K562 (cell line): ENCODE data around the gene USP12. TPM values are rescaled to one million over a fixed set of nuclear protein-coding genes. Genes with fewer than 3 reads are reported as not detected.

ENCODE experiments used
- CBFB ChIP-seq: sonication (generic); formaldehyde crosslinking; IDR thresholded peaks from 2 replicates; pipeline ENCODE4 v1.4.0; 2020; ENCODE audit warnings: mild to moderate bottlenecking, missing genetic modification reagents
- CBX8 ChIP-seq: fragments of 200-600 bp; sonication (generic); IDR thresholded peaks from 2 replicates; pipeline ENCODE4 v1.6.1; 2012; ENCODE audit warnings: borderline replicate concordance, mixed run types, low read depth, mild to moderate bottlenecking, moderate library complexity, mixed read lengths, low read length, control low read depth, inconsistent platforms; ENCODE audit not compliant: poor library complexity, severe bottlenecking; ENCODE audit errors: extremely low read depth
- COPS2 ChIP-seq: fragments of 450-650 bp; conservative IDR thresholded peaks from 2 replicates; pipeline ENCODE4 v1.6.1; 2016; ENCODE audit warnings: mild to moderate bottlenecking, moderate library complexity
- DIDO1 ChIP-seq: fragments of 450-650 bp; IDR thresholded peaks from 2 replicates; pipeline ENCODE4 v1.6.1; 2016; ENCODE audit warnings: low read depth, missing biosample characterization, missing genetic modification characterization
- HDAC3 ChIP-seq: fragments of 450-650 bp; IDR thresholded peaks from 2 replicates; pipeline ENCODE4 v1.6.1; 2018; ENCODE audit warnings: borderline replicate concordance, mild to moderate bottlenecking, moderate library complexity; ENCODE audit not compliant: partially characterized antibody
- HMBOX1 ChIP-seq: sonication (generic); IDR thresholded peaks from 2 replicates; pipeline ENCODE4 v1.6.1; 2016
- MCM2 ChIP-seq: fragments of 450-650 bp; IDR thresholded peaks from 2 replicates; pipeline ENCODE4 v1.6.1; 2017; ENCODE audit warnings: low read depth, mild to moderate bottlenecking
- MLLT1 ChIP-seq, 2 experiments: fragments of 450-650 bp; IDR thresholded peaks; 2 replicates each; pipeline ENCODE4 v1.6.1; 2016
- NFIC ChIP-seq: fragments of 450-650 bp; IDR thresholded peaks from 2 replicates; pipeline ENCODE4 v1.6.1; 2017; ENCODE audit warnings: mild to moderate bottlenecking, inconsistent platforms
- NR1H2 ChIP-seq: sonication (generic); formaldehyde crosslinking; IDR thresholded peaks from 2 replicates; pipeline ENCODE4 v1.4.0; 2020; ENCODE audit warnings: mild to moderate bottlenecking, missing genetic modification reagents
- PHB ChIP-seq: fragments of 250-450 bp; sonication (Bioruptor Pico); IDR thresholded peaks from 2 replicates; pipeline ENCODE4 v1.5.0; 2021
- PTRF ChIP-seq: fragments of 450-650 bp; IDR thresholded peaks from 2 replicates; pipeline ENCODE4 v1.6.1; 2016; ENCODE audit warnings: mild to moderate bottlenecking, missing genetic modification characterization, missing compliant biosample characterization
- SAP30 ChIP-seq: fragments of 200-600 bp; sonication (generic); IDR thresholded peaks from 2 replicates; pipeline ENCODE4 v1.6.1; 2012; ENCODE audit warnings: borderline replicate concordance, low read depth, mild to moderate bottlenecking, moderate library complexity, low read length, control low read depth, inconsistent platforms; ENCODE audit not compliant: insufficient read depth, poor library complexity, severe bottlenecking
- SIRT6 ChIP-seq: IDR thresholded peaks from one replicate; pipeline ENCODE4 v1.6.1; 2012; ENCODE audit warnings: low read depth, mild to moderate bottlenecking, control low read depth, inconsistent platforms, low read length, moderate library complexity
- SP1 ChIP-seq: sonication (generic); formaldehyde crosslinking; IDR thresholded peaks from 2 replicates; pipeline ENCODE4 v1.8.1; 2022; ENCODE audit warnings: mild to moderate bottlenecking, missing genetic modification reagents
- SREBF1 ChIP-seq: fragments of 150-350 bp; IDR thresholded peaks from 2 replicates; pipeline ENCODE4 v1.6.1; 2014; ENCODE audit warnings: antibody characterized with exemption, low read depth, low read length, borderline replicate concordance
- ZBTB26 ChIP-seq: fragments of 450-650 bp; formaldehyde crosslinking; IDR thresholded peaks from 2 replicates; pipeline ENCODE4 v1.4.0; 2022; ENCODE audit warnings: missing genetic modification characterization
- ZNF507 ChIP-seq: conservative IDR thresholded peaks from 2 replicates; pipeline ENCODE4 v1.6.1; 2017; ENCODE audit warnings: missing genetic modification characterization, missing compliant biosample characterization
- polyA plus RNA-seq, 8 experiments: library from polyadenylated mRNA; depleted of rRNA in 4 of 8; stranded (reverse) in 5 of 8; unstranded in 3 of 8; fragments of >200 nt; fragmentation: Nextera tagmentation in 2 of 8; fragmentation: Illumina TruSeq in 1 of 8; extraction: Ambion mirVana in 2 of 8; extraction: Trizol in 1 of 8; gene quantifications; 2 replicates each; pipeline versions ENCODE4 v1.2.1 to v1.2.3, GENCODE V29; 2011 to 2014; ENCODE audit warnings: inconsistent platforms in 1 of 8, missing spikeins in 1 of 8
- total RNA-seq, 7 experiments: library from RNA; depleted of rRNA in 6 of 7; stranded (reverse); fragments of >200 nt in 6 of 7; fragmentation: Illumina TruSeq in 2 of 7; extraction: Trizol in 2 of 7; gene quantifications; 2 replicates each; pipeline versions ENCODE4 v1.2.1 to v1.2.3, GENCODE V29; 2011 to 2021; ENCODE audit warnings: low replicate concordance in 1 of 7
- TF ChIP-seq, protein P1 (sequence below): sonication (generic); formaldehyde crosslinking; IDR thresholded peaks from 2 replicates; pipeline ENCODE4 v1.8.1; 2023; ENCODE audit warnings: missing genetic modification reagents, mild to moderate bottlenecking, borderline replicate concordance

The USP12 gene
- total and polyA plus RNA-seq, 9 of the 15 experiments (the other 6 are each of a cell fraction or from before 2014, with no cell fraction given) = 1.8 to 20.5 (median 13.3) TPM

DNA sequence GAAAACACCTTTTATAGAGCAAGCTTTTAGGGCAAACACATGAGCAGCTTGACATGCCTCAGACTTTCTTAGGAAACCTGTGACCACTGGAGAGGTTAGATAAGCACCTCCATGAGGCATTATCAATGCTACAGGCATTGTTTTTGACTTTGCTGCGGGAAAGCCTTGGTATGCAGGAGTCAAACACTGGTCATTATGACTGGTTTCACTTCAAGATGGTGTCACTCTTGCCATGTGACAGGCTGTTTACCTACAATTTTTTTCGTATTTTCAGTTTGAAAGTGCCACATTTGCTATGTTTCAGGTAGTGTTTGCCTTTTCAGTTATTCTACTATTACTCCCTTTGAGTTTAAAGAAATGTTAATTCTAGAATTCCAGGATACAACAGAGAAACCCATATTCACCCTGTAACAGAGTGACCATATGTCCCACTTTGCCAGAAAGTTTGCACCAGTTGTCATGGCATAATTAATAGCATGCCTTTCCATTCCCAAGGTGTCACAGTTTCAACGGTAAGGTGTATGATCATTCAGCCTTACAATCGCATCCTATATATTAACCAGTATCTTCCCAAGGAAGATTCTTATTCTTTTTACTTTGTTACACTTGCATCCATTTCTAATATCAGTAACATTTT is 33.0 kb downstream of the USP12 start (continued):
- no peak for TF ChIP-seq NR1H2 (CRISPR knock-in tag)
- TF ChIP-seq PHB (CRISPR knock-in tag) = 0 out of 2 replicates have a peak, but pooled peaks have one; percentile 50
- no peak for TF ChIP-seq CBX8
- TF ChIP-seq SAP30 = no peak
- TF ChIP-seq DIDO1 (tag) = peak; percentile 88
- peak; percentile 62 for TF ChIP-seq ZNF507
- peak; percentile 99 for TF ChIP-seq PTRF (tag)
- TF ChIP-seq MCM2 = no peak
- TF ChIP-seq, protein P1, sequence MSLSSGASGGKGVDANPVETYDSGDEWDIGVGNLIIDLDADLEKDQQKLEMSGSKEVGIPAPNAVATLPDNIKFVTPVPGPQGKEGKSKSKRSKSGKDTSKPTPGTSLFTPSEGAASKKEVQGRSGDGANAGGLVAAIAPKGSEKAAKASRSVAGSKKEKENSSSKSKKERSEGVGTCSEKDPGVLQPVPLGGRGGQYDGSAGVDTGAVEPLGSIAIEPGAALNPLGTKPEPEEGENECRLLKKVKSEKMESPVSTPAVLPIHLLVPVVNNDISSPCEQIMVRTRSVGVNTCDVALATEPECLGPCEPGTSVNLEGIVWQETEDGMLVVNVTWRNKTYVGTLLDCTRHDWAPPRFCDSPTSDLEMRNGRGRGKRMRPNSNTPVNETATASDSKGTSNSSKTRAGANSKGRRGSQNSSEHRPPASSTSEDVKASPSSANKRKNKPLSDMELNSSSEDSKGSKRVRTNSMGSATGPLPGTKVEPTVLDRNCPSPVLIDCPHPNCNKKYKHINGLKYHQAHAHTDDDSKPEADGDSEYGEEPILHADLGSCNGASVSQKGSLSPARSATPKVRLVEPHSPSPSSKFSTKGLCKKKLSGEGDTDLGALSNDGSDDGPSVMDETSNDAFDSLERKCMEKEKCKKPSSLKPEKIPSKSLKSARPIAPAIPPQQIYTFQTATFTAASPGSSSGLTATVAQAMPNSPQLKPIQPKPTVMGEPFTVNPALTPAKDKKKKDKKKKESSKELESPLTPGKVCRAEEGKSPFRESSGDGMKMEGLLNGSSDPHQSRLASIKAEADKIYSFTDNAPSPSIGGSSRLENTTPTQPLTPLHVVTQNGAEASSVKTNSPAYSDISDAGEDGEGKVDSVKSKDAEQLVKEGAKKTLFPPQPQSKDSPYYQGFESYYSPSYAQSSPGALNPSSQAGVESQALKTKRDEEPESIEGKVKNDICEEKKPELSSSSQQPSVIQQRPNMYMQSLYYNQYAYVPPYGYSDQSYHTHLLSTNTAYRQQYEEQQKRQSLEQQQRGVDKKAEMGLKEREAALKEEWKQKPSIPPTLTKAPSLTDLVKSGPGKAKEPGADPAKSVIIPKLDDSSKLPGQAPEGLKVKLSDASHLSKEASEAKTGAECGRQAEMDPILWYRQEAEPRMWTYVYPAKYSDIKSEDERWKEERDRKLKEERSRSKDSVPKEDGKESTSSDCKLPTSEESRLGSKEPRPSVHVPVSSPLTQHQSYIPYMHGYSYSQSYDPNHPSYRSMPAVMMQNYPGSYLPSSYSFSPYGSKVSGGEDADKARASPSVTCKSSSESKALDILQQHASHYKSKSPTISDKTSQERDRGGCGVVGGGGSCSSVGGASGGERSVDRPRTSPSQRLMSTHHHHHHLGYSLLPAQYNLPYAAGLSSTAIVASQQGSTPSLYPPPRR (CRISPR knock-in tag) = no peak
- peak; percentile 45 for TF ChIP-seq HDAC3
- no peak for TF ChIP-seq SIRT6
- no peak for TF ChIP-seq CBFB
- no peak for TF ChIP-seq MLLT1 (IDR thresholded peaks at IDR 0.05)
- no peak for TF ChIP-seq SREBF1
- TF ChIP-seq HMBOX1 = no peak
- no peak for TF ChIP-seq COPS2
- peak; percentile 89; the same call in 1 of the 2 replicates for TF ChIP-seq ZBTB26 (CRISPR knock-in tag)
- TF ChIP-seq NFIC = peak; percentile 47
- no peak for TF ChIP-seq SP1
